Loucy (cell line): Measurements from ENCODE around the gene NDUFV2.

Source experiments
- EZH2phosphoT487 ChIP-seq: fragments of 200-600 bp; IDR thresholded peaks from 2 replicates; pipeline ENCODE4 v1.6.1; 2018; ENCODE audit warnings: antibody characterized with exemption, mild to moderate bottlenecking, moderate library complexity, borderline replicate concordance
- TF ChIP-seq, protein P1 (sequence below): fragments of 200-600 bp; sonication (generic); conservative IDR thresholded peaks from 2 replicates; pipeline ENCODE4 v1.5.1; 2014; ENCODE audit warnings: mild to moderate bottlenecking, antibody characterized with exemption, low read length

DNA sequence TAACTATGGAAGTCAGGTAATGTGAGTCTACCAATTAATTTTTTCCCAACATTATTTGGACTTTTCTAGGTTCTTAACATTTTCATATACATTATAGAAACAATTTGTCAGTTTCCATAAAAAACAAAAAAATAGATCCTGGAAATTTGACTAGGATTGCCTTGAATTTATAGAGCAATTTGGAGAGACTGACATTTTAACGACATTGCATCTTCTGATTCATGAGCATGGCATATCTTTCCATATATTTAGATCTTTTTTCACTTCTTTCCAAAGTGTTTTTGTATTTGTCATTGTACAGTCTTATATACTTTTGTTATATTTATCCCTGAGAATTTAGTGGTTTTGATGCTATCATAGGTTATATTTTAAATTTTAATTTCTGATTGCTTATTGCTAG is 76.1 kb downstream of the NDUFV2 start:
- TF ChIP-seq, protein P1, sequence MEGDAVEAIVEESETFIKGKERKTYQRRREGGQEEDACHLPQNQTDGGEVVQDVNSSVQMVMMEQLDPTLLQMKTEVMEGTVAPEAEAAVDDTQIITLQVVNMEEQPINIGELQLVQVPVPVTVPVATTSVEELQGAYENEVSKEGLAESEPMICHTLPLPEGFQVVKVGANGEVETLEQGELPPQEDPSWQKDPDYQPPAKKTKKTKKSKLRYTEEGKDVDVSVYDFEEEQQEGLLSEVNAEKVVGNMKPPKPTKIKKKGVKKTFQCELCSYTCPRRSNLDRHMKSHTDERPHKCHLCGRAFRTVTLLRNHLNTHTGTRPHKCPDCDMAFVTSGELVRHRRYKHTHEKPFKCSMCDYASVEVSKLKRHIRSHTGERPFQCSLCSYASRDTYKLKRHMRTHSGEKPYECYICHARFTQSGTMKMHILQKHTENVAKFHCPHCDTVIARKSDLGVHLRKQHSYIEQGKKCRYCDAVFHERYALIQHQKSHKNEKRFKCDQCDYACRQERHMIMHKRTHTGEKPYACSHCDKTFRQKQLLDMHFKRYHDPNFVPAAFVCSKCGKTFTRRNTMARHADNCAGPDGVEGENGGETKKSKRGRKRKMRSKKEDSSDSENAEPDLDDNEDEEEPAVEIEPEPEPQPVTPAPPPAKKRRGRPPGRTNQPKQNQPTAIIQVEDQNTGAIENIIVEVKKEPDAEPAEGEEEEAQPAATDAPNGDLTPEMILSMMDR, result no peak
- TF ChIP-seq EZH2phosphoT487, result no peak
